ENCODE results near the gene NOLC1. TPM values are rescaled to one million over a fixed set of nuclear protein-coding genes. Genes with fewer than 3 reads are reported as not detected.

Gene NOLC1
- total RNA-seq, 6 experiments from 2014 or later: 16.0 to 60.2 (median 27.3) TPM

GRCh38 chr10:102150970-102151773 lies 1.0 kb upstream of the NOLC1 start:
- Histone ChIP-seq H3K4me1 (peaks cover 0 to 22% (median 5%) of the 10 kb centered on the region in 4 donors), H3K36me3 (peaks cover 0 to 29% (median 8%) of the 10 kb centered on the region in 4 donors), H3K27me3 (no peaks in the 10 kb centered on the region), H3K9me3 (no peaks in the 10 kb centered on the region), H3K4me3 (peak overlapping the region in 2 of 3 donors; percentile 10 to 81), H3K27ac (peak overlapping the region; percentile 50 to 87 (median 69))
- intact Hi-C loops (cut with DNase I): no loop called here
- 76% methylated on average over 3 of the region's 3 CpGs for whole genome bisulfite sequencing (ENCODE audit: insufficient coverage, low coverage, low lambda C conversion rate, missing lambda C conversion rate)
- DNase-seq (no peak), ATAC-seq (peak in 1 of 4 donors; percentile 4)
- no peak for TF ChIP-seq CTCF (IDR thresholded peaks at IDR 0.05)
- no peak for TF ChIP-seq POLR2A (IDR thresholded peaks at IDR 0.05)

DNA sequence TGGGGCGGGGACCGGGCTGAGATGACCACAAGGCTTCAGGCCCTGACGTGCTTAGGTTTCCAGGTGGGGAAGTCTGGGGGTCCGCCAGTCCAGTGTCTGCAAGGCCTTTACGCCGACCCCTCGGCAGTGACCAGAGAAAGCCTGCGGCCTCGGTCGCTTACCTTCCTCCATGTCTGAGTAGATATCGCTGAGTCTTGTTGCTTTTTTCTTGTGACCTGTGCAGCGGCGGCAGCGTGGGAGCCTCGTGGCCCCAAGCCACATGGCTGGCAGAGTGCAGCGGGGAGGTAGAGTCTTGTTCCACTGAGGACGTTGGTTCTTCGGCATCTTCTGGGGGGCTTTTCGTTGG lies 329 bp downstream of the NOLC1 start:
- Histone ChIP-seq H3K27me3 (no peaks in the 10 kb centered on the region), H3K4me1 (peaks cover 0 to 28% (median 8%) of the 10 kb centered on the region in 4 donors), H3K36me3 (peaks cover 0 to 25% (median 11%) of the 10 kb centered on the region in 4 donors), H3K9me3 (no peaks in the 10 kb centered on the region), H3K4me3 (peak overlapping the region; percentile 80 to 93 (median 81)), H3K27ac (peak overlapping the region; percentile 64 to 74 (median 69))
- 0% methylated on average over 9 of the region's 19 CpGs for WGBS (ENCODE audit: insufficient coverage, low coverage, low lambda C conversion rate, missing lambda C conversion rate)
- no peak for TF ChIP-seq CTCF (IDR thresholded peaks at IDR 0.05)
- TF ChIP-seq POLR2A (IDR thresholded peaks at IDR 0.05): no peak
- intact Hi-C loops (cut with DNase I): no loop called here
- ATAC-seq: peak; percentile 3 to 18 (median 10)
- peak in 1 of 3 donors; percentile 36 for DNase-seq

DNA sequence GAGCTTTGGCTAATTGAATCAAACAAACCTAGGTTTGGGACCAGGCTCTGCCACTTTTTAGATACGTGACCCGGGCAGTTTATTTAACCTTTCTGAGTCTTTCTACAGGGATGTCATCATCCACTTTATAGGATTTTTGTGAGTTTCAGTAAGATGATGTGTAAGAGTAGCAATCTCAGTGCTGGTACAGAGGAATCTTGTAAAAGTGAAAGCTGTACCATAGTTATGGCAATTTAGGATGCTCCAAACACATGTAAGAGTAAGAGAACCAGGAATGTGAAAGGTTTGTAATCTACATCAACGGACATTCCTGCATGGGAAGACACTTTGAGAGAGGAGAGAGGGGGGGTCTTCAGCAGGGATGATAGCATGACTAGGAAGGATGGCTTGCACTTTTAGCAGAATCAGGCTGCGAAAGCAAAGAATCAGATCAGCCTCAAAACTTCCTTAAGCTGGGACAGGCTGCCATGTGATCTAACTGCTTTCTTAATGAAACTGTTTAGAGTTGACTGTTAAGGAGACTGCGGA lies 968 bp downstream of the NOLC1 start:
- intact Hi-C loops (cut with DNase I): no loop called here
- no peak for TF ChIP-seq POLR2A (IDR thresholded peaks at IDR 0.05)
- no peak for TF ChIP-seq CTCF (IDR thresholded peaks at IDR 0.05)
- no peaks in the 10 kb centered on the region for H3K27me3 ChIP-seq
- 10% methylated on average over 4 of the region's 5 CpGs for WGBS (ENCODE audit: insufficient coverage, low coverage, low lambda C conversion rate, missing lambda C conversion rate)
- DNase-seq (no peak), ATAC-seq (no peak)
- peak overlapping the region in 1 of 3 donors; percentile 74 for H3K27ac ChIP-seq
- peaks cover 0 to 27% (median 16%) of the 10 kb centered on the region in 4 donors for H3K36me3 ChIP-seq
- peak overlapping the region; percentile 80 to 93 (median 81) for H3K4me3 ChIP-seq
- H3K4me1 ChIP-seq: peaks cover 0 to 28% (median 8%) of the 10 kb centered on the region in 4 donors
- no peaks in the 10 kb centered on the region for H3K9me3 ChIP-seq

- H3K4me3 ChIP-seq: no peak overlapping the region
- H3K36me3 ChIP-seq: peaks cover 6 to 29% (median 18%) of the 10 kb centered on the region in 4 donors
- H3K4me1 ChIP-seq: peaks cover 0 to 28% (median 8%) of the 10 kb centered on the region in 4 donors
- H3K9me3 ChIP-seq: no peaks in the 10 kb centered on the region
- ATAC-seq (no peak), DNase-seq (no peak)
- 89% methylated on average over 8 of the region's 11 CpGs for WGBS (ENCODE audit: insufficient coverage, low coverage, low lambda C conversion rate, missing lambda C conversion rate)
- TF ChIP-seq CTCF (IDR thresholded peaks at IDR 0.05) (no peak), POLR2A (IDR thresholded peaks at IDR 0.05) (no peak)
- intact Hi-C loops (cut with DNase I): no loop called here
- no peaks in the 10 kb centered on the region for H3K27me3 ChIP-seq
- H3K27ac ChIP-seq: no peak overlapping the region
Measured at GRCh38 chr10:102154466-102155116, 2.4 kb downstream of the NOLC1 start.

All from right lobe of liver (tissue), 6 donors.